IPS-18c (cell line): ENCODE measurements around the gene EVI5L.
A peak's percentile ranks its signal among the peaks of the same experiment; 100 is the strongest.
"Not testable (repeated sequence)": the region's sequence is repeated elsewhere in the genome, so short reads cannot be mapped to it uniquely, and the experiment has no call there.

Experiments used
- H3K4me3 ChIP-seq: 2 replicates; pipeline ENCODE4 v1.7.0; 2013; ENCODE audit warnings: low read depth, mild to moderate bottlenecking, low read length, moderate library complexity; ENCODE audit not compliant: insufficient read depth
- H3K9me3 ChIP-seq: one replicate; pipeline ENCODE4 v1.6.1; 2013; ENCODE audit warnings: mild to moderate bottlenecking, low read length, moderate library complexity; ENCODE audit not compliant: control insufficient read depth, insufficient read depth

The EVI5L gene

DNA sequence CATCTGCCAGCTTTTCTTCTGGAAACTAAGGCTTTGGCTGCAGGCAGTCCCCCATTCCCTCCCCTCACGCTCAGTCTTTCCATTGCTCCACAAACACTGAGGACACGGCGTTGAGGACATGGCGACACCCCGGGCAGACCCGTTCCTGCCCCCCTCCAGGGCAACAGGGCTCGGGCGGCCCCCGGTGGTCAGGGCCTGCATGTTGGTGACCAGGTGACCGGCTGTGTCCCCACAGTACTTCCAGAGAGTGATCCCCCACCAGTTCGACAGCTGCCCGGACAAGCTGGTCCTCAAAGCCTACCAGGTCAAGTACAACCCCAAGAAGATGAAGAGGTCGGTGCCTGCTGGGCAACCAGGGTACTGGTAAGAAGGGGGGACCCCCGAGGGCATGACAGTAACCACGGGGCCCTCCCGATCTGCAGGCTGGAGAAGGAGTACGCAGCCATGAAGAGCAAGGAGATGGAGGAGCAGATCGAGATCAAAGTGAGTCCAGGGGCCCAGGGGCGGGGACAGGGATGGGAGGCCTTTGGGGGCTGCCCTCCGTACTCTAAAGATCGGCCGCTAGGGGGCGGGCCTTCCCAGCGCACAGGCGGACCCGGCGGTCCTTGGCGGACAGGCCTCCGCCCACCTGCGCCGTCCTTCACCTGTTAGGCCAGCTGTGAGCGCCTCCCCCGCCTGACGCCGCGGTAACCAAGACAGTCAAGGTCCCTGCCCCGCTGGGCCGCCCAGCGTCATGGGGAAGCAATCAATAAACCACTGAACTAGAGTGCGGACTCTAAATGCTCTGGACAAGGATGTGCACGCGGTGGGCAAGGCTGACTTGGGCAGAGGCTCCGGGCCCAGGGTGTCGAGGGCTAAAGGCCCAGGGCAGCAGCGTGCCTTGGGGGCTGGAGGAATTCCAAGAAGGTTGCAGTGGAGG lies 23.1 kb downstream of the EVI5L start:
- Histone ChIP-seq H3K4me3 (peak overlapping the region; percentile 24), H3K9me3 (no peaks in the 10 kb centered on the region)

DNA sequence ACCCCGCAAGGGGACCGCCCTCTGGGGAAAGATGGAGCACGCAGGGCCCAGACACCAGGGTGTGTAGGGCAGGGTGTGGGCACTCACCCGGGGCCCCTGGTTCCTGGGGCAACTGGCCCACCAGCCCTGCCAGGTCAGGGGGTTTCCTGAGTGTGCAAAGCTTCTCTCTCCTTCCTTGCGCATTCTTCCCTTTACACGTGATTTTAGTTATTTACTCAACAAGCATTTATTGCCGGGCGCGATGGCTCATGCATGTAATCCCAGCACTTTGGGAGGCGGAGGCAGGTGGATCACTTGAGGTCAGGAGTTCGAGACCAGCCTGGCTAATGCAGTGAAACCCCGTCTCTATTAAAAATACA lies 23.7 kb downstream of the EVI5L start:
- Histone ChIP-seq H3K4me3 (peak overlapping the region; percentile 24; the same call in 1 of the 2 replicates), H3K9me3 (no peaks in the 10 kb centered on the region)

DNA sequence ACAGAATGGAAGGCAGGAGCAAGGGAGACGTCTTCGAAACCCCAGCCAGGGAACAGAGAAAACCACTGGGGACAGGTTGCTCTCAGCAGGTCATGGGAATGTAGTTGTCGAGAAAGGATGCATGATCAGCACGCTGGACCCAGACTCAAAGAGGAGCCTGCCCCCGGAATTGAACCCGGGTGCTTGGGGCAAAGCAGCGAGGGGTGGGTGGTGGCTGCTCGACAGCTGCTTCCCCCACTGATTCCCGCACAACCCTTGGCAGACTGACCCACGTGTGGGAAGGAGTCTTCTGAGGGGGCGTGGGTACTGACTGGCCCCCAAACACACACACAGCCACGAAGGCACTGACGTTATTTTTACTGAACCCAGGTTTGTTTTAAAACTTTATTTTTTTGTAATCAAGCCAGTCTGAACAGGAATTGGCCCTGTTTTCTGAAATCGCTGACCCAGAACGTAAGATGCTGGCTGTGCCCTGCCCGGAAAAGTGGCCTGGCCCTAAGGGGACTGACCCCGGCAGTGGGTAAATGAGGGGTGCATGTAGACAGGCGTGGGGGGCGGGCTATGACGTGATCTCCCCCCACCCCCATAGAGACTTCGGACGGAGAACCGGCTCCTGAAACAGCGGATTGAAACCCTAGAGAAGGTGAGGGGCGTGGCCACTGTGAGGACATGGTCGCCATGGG lies 25.5 kb downstream of the EVI5L start:
- H3K9me3 ChIP-seq, result no peaks in the 10 kb centered on the region
- H3K4me3 ChIP-seq, result no peak overlapping the region

DNA sequence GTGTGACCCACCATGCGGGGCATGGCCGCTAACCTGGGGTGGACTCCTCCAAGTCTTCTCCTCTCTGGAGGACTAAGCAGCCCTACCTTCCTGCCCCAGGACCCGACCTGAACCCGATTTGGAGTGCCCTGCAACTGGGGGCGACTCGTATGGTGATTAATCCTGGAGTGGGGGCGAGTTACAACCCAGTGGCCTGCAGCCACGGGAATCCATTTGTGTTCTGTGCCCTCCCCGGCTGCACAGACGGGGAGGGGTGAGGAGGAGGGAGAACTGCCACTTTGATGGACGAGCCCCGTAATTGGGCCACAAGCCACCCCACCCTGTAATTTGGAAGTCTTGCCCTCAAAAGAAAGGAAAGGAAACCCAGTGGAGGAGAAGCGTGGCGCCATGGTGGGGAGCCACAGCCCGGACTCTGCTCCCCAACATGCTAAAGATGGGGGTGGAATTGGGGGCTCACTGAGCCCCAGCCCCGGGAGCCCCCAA lies 26.1 kb downstream of the EVI5L start:
- no peaks in the 10 kb centered on the region for H3K9me3 ChIP-seq
- H3K4me3 ChIP-seq, result no peak overlapping the region

DNA sequence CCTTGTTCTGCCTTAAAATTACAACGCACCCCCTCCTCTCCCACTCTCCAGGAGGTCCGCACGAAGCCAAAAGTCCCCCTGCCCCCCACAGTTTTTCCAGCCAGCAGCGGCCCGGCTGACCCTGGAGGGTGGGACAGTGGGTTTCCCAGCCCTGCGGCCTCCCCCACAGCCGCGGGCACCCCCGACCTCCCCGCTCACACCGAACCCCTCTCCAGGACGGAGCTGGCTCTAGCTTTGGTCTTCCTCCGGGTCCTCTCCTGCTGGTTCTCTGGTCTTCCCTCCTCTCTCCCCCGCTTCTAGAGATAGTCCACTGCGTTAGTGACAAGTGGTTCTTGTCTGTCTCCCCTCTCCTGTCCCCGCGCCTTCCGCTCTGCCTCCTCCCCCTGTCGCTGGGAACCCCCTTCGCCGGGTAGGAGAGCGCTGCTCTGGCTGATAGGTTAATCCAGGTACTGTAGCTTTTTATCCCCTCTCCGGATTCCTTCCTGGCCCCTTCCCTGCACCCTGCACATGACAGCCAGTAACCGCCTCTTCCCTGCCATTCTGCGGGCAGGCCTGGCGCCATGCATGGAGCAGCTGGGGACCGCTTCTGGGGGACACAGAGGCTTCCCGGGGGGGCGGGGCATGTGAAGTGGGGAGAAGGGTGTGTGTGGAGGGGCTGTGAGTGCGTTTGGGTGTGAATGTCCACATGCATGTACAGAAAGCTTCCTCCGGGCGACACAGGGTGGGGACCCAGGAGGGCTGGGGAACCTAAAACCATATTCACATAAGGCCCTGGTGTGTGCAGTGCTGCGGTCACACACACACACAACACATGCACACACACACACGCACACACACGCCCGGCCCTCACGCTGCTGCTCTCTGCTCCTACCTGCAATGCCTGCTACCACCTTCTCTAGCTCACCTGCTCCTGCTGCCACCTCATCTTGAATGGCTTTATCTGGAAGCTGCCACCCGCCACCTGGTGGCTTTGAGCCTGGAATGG lies 27.0 kb downstream of the EVI5L start:
- Histone ChIP-seq H3K9me3 (no peaks in the 10 kb centered on the region), H3K4me3 (no peak overlapping the region)

DNA sequence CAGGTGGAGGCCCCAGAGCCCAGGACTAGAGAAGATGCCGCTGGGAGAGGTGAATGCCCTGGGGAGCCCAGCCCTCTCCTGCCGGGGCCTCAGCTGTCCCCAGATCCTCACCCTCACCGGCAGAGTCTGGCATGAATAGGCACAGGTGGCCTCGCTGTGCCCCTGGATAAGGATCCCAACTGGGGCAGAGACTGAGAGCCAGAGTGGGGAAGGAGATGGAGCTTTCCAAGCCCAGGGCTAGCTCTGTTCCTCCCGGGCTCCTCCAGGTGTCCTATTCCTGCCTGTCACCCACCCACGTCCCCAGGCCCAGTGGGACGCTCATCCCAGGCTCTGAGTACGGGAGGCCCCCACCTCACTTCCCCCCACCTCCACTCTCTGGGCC lies 27.7 kb downstream of the EVI5L start:
- Histone ChIP-seq H3K4me3 (peak overlapping the region; percentile 41; the same call in 1 of the 2 replicates), H3K9me3 (no peaks in the 10 kb centered on the region)

DNA sequence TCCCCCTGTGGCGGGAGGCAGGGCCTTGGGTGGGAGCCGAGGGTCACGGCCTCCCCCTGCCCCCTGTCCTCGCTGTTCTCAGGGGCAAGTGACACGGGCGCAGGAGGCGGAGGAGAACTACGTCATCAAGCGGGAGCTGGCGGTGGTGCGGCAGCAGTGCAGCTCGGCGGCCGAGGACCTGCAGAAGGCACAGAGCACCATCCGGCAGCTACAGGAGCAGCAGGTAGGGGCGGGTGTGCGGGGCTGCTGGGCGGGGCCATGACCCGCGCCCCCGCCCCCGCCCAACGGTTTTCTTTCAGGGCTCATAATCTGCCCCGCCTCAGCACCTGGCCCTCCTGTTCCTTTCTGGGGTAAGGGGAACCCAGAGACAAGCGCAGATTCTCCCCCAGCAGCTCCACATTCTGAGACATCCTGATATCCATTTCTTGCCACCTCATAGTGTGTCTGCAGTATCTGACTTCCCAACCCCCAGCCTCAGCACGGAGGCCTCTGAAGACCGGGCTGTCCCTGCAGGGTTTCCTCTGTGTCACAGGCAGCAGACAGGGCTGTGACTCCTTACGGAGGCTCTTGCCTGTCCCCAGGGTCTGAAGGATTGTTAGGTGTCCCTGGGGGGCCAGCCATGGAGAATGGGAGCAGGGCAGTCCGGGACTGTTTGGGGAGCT lies 28.2 kb downstream of the EVI5L start:
- H3K4me3 ChIP-seq, result peak overlapping the region; percentile 41; the same call in 1 of the 2 replicates

DNA sequence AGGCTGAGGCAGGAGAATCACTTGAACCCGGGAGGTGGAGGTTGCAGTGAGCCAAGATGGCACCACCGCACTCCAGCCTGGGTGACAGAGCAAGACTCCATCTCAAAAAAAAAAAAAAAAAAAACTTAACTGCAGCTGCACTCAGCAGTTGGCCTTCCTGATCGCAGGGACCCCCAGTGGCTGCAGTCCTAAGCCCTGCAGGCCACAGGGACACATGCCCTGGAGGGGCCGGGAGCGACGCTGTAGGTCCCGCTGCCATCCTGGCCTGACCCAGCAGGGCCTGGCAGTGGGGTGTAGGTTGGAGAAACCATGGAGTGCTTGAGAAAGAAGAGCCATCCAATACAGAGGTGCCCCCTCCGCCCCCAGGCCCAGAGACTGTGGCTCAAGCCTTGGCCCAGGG lies 29.1 kb downstream of the EVI5L start:
- not testable (repeated sequence) for H3K4me3 ChIP-seq, H3K9me3 ChIP-seq

More for the DNA sequence above, 28.2 kb downstream of the EVI5L start:
- H3K9me3 ChIP-seq, result no peaks in the 10 kb centered on the region

DNA sequence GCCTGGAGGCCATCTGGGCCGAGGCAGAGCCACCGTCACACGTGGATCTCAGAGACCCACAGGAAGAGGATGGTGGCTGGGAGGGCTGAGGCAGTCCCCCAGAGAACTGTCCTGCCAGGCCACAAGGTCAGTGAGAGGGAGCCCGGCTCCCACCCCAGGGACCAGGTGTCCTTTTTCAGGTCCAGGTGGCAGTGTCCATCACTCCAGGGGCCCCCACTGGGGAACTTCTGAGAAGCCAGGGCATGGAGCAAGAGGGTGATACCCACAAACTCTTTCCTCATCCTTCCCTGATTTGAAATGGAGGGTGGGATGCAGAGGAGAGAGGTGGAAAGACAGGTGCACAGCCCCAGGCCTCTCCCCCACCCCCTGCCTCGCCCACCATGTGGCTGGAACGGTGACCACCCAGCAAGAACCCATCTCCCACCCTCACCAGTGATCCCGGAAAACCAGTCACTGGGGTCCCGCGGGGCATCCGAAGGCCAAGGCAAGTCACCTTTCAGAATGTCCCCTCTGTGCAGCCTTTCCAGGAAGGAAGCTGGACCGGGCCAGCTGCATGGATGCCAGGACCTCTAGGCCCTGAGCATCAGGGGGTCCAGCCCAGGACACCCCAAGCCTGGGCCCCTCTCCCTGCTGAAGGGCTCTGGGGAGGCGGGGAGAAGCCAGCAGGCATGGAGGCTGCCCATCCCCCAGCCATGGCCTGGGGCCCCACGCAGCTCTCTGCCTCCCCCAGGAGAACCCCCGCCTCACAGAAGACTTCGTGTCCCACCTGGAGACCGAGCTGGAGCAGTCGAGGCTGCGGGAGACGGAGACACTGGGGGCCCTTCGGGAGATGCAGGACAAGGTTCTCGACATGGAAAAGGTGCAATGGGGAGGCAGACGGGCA lies 30.1 kb downstream of the EVI5L start:
- peaks cover 2% of the 10 kb centered on the region for H3K9me3 ChIP-seq
- no peak overlapping the region for H3K4me3 ChIP-seq

DNA sequence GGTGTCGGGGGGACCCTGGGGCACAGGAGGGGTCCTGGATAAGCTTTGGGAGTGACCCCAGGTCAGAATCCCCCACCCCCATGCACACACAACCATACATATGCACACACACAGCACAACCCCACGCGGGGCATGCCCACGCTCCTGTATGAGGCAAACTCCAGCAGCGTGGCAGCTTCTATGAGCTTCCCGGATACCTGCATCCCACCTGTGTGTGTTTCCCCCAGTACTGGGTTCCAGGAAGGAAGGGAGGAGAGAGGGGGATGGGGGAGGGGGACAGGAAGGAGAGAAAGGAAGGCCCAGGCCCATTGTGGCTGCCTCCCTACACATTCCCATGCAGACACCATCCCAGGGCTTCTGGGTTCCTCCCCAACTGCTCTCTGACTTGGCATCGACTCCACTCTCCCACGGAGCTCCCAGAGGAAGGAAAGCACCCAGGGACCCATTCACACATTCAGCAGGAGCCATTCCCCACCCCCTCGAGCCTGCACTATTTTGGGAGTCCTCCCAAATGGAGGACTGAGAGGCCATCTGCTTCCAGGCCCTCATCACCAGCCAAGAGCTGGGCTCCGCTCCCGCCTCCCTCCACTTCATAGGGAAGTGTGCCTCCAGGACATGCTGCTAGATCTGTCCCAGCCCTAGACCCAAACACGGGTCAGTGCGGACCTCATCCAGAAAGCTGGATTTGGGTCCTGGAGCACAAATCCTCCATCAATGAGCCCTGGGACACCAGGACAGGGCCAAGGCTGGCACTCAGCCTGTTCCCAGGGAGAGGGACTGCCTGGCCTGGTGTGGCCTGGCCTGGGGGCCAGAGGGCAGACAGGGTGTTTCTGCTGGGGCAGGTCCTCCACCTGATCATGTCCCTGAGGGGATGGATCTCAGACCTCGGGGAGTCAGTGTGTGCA lies 30.9 kb downstream of the EVI5L start:
- no peak overlapping the region for H3K4me3 ChIP-seq

DNA sequence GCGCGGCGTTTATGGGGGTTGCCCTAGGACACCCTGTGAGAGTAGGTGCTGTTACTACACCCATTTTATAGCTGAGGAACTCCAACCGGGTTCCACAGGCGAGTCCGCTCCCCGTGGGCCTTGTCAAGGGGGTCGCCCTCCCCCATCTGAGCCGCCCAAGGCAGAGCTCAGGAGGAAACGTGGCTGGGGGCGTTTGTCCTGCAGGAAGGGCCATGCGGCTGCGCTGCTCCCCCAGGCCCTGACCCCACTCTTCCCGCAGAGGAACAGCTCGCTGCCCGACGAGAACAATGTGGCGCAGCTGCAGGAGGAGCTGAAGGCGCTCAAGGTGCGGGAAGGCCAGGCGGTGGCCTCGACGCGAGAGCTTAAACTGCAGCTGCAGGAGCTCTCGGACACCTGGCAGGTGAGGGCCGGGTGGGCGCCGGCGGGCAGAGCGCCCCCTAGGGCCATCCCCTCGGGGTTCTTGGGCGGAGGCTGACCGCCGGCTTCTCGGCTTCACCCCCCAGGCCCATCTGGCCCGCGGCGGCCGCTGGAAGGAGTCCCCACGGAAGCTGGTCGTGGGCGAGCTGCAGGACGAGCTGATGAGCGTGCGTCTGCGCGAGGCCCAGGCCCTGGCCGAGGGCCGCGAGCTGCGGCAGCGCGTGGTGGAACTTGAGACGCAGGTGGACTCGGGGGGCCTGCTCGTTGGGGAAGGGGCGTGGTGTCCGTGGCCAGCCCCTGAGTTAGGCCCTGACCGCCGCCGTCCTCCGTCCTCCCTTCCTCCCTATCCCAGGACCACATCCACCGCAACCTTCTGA lies 31.8 kb downstream of the EVI5L start:
- H3K4me3 ChIP-seq, result peak overlapping the region; percentile 50
- peaks cover 2% of the 10 kb centered on the region for H3K9me3 ChIP-seq

More for the DNA sequence above, 30.9 kb downstream of the EVI5L start:
- peaks cover 2% of the 10 kb centered on the region for H3K9me3 ChIP-seq

DNA sequence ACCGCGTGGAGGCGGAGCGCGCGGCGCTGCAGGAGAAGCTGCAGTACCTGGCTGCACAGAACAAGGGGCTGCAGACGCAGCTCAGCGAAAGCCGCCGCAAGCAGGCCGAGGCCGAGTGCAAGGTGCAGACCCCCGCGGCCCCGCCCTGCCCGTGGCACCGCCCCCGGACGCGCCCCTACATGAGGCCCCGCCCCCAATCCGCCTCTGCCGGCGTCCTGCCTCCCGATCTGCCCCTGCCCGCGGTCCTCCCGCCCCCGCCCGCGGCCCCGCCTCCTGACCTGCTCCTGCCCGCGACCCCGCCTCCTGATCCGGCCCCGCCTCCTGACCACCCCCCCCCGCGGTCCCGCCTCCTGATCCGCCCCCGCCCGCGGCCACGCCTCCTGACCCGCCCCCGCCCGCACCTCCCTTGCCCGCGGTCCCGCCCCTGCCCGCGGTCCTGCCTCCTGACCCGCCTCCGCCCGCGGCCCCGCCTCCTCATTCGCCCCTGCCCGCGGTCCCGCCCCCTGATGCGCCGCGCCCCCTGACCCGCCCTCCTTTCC lies 32.5 kb downstream of the EVI5L start:
- Histone ChIP-seq H3K4me3 (peak overlapping the region; percentile 50), H3K9me3 (peaks cover 2% of the 10 kb centered on the region)

DNA sequence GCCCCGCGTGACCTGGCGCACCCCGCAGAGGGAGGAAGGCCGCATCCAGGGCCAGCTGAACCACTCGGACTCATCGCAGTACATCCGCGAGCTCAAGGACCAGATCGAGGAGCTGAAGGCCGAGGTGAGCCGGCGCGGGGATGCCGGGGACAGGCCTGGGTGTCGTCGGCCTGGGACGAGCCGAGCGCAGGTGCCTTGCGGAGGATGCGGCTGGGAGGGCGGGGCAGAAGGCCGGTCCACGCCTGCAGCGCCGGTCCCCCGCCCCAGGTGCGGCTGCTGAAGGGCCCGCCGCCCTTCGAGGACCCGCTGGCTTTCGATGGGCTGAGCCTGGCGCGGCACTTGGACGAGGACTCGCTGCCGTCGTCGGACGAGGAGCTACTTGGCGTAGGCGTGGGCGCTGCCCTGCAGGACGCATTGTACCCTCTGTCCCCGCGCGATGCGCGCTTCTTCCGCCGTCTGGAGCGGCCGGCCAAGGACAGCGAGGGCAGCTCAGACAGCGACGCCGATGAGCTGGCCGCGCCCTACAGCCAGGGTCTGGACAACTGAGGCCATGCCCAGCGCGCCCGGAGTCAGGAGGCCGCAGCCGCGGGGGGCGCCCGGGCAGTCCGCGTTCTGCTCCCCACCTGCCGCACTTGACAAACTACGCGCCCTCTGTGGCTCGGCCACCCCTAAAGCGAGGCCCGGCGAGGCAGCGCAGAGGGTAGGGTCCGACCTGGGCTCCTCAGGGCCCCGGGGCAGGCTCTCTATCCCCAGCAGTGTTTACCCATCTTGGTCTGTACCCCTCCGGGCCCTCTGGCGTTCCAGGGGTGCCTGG lies 33.3 kb downstream of the EVI5L start:
- peaks cover 2% of the 10 kb centered on the region for H3K9me3 ChIP-seq
- peak overlapping the region; percentile 49 for H3K4me3 ChIP-seq
